ENCODE measurements around the gene AURKA.

DNA sequence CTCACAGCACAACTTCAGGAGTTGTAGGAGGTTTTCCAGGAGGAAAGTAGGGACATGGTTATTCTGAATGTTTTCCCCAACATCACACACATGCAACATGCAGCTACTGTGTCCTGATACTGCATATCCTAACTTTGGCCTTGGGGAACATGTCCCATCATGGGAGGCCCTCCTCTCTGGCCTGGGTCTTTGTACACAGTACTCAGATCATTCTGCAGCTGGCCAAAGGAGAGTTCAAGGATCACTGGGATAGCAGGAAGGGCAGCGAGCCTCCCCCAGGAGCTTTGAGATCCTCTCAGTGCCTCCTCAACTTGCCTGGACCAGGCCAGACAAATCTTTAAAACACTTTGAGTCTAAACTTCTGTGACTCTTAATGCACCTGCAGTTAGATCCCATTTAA is 32.9 kb upstream of the AURKA start:
- TF ChIP-seq FOXP2 (optimal IDR thresholded peaks at IDR 0.05; ENCODE audit: control extremely low read depth, extremely low read length, insufficient read depth) (no peak), EZH2 (IDR thresholded peaks at IDR 0.05) (no peak)

Measured in SK-N-MC (cell line).